H9 (cell line): ENCODE data around the gene NOS1AP. TPM values are rescaled to one million over a fixed set of nuclear protein-coding genes. Genes with fewer than 3 reads are reported as not detected.

Experiments
- DNase-seq: peaks from one replicate; pipeline ENCODE4 v3.0.0-alpha.2; 2017
- H2AFZ ChIP-seq: one replicate; pipeline ENCODE4 v1.6.1; 2013; ENCODE audit warnings: mild to moderate bottlenecking, low read length, control low read depth, moderate library complexity
- H2AK5ac ChIP-seq: 2 replicates; pipeline ENCODE4 v1.6.1; 2013; ENCODE audit warnings: low read length, control low read depth, mixed read lengths; ENCODE audit not compliant: insufficient read length
- H2BK120ac ChIP-seq: one replicate; pipeline ENCODE4 v1.6.1; 2013; ENCODE audit warnings: low read depth, mild to moderate bottlenecking, low read length, control low read depth, inconsistent platforms; ENCODE audit not compliant: poor library complexity, severe bottlenecking
- H2BK12ac ChIP-seq: 2 replicates; pipeline ENCODE4 v1.6.1; 2013; ENCODE audit warnings: low read length, control low read depth, mixed read lengths, low read depth; ENCODE audit not compliant: insufficient read length
- H2BK15ac ChIP-seq: 2 replicates; pipeline ENCODE4 v1.6.1; 2013; ENCODE audit warnings: low read depth, low read length, control low read depth
- H2BK20ac ChIP-seq: one replicate; pipeline ENCODE4 v1.6.1; 2013; ENCODE audit warnings: low read depth, mild to moderate bottlenecking, low read length, control low read depth, inconsistent platforms; ENCODE audit not compliant: poor library complexity, severe bottlenecking
- H2BK5ac ChIP-seq: 2 replicates; pipeline ENCODE4 v1.6.1; 2013; ENCODE audit warnings: low read length, control low read depth, mixed read lengths; ENCODE audit not compliant: insufficient read length
- H3K14ac ChIP-seq: 2 replicates; pipeline ENCODE4 v1.6.1; 2013; ENCODE audit warnings: low read length, control low read depth; ENCODE audit not compliant: insufficient read depth
- H3K18ac ChIP-seq: 2 replicates; pipeline ENCODE4 v1.6.1; 2013; ENCODE audit warnings: low read depth, mild to moderate bottlenecking, mixed read lengths, low read length, control low read depth; ENCODE audit not compliant: insufficient read length
- H3K23ac ChIP-seq: 2 replicates; pipeline ENCODE4 v1.6.1; 2013; ENCODE audit warnings: low read length, control low read depth, mixed read lengths, low read depth; ENCODE audit not compliant: insufficient read length
- H3K23me2 ChIP-seq: 2 replicates; pipeline ENCODE4 v1.6.1; 2013; ENCODE audit warnings: low read depth, mild to moderate bottlenecking, mixed read lengths, low read length, control low read depth; ENCODE audit not compliant: insufficient read length, poor library complexity, severe bottlenecking
- H3K27ac ChIP-seq: 2 replicates; pipeline ENCODE4 v1.5.1; 2013; ENCODE audit warnings: low read length, control low read depth, mixed read lengths, low read depth; ENCODE audit not compliant: insufficient read length
- H3K27me3 ChIP-seq: 2 replicates; pipeline ENCODE4 v1.6.1; 2013; ENCODE audit warnings: low read length, control low read depth, inconsistent platforms; ENCODE audit not compliant: insufficient read depth
- H3K4ac ChIP-seq: 2 replicates; pipeline ENCODE4 v1.6.1; 2013; ENCODE audit warnings: low read depth, mild to moderate bottlenecking, control low read depth, inconsistent platforms, low read length, moderate library complexity
- H3K4me1 ChIP-seq: 2 replicates; pipeline ENCODE4 v1.6.1; 2013; ENCODE audit warnings: low read length, control low read depth, inconsistent platforms; ENCODE audit not compliant: insufficient read depth
- H3K4me2 ChIP-seq: 2 replicates; pipeline ENCODE4 v1.6.1; 2013; ENCODE audit warnings: low read length, control low read depth, mixed read lengths; ENCODE audit not compliant: insufficient read length, insufficient read depth
- H3K56ac ChIP-seq: 2 replicates; pipeline ENCODE4 v1.6.1; 2013; ENCODE audit warnings: low read depth, mild to moderate bottlenecking, mixed read lengths, low read length, control low read depth; ENCODE audit not compliant: insufficient read length
- H3K79me1 ChIP-seq: 2 replicates; pipeline ENCODE4 v1.6.1; 2013; ENCODE audit warnings: low read depth, mild to moderate bottlenecking, moderate library complexity, low read length, control low read depth, inconsistent platforms; ENCODE audit not compliant: insufficient read depth, poor library complexity, severe bottlenecking
- H3K79me2 ChIP-seq: 2 replicates; pipeline ENCODE4 v1.6.1; 2013; ENCODE audit warnings: low read length, control low read depth, inconsistent platforms; ENCODE audit not compliant: insufficient read depth
- H3K9ac ChIP-seq: 2 replicates; pipeline ENCODE4 v1.6.1; 2013; ENCODE audit warnings: low read length, control low read depth, mixed read lengths; ENCODE audit not compliant: insufficient read length; ENCODE audit errors: extremely low read depth
- H3K9me3 ChIP-seq: one replicate; pipeline ENCODE4 v1.6.1; 2013; ENCODE audit warnings: low read depth, low read length, inconsistent platforms; ENCODE audit not compliant: control insufficient read depth
- H3T11ph ChIP-seq: one replicate; pipeline ENCODE4 v1.6.1; 2013; ENCODE audit warnings: mild to moderate bottlenecking, low read length, control low read depth, inconsistent platforms
- H4K20me1 ChIP-seq: one replicate; pipeline ENCODE4 v1.6.1; 2013; ENCODE audit not compliant: control insufficient read depth, insufficient read length, insufficient read depth
- H4K5ac ChIP-seq: 2 replicates; pipeline ENCODE4 v1.6.1; 2013; ENCODE audit warnings: low read depth, mild to moderate bottlenecking, mixed read lengths, low read length, control low read depth; ENCODE audit not compliant: insufficient read length
- H4K8ac ChIP-seq: replicated peaks from 2 replicates; pipeline ENCODE4 v1.6.1; 2013; ENCODE audit warnings: low read length, control low read depth, mixed read lengths, low read depth; ENCODE audit not compliant: insufficient read length
- H4K91ac ChIP-seq: 2 replicates; pipeline ENCODE4 v1.6.1; 2013; ENCODE audit warnings: low read depth, mild to moderate bottlenecking, moderate library complexity, mixed read lengths, low read length, control low read depth; ENCODE audit not compliant: insufficient read length
- H3K27ac Mint-ChIP-seq, 3 experiments: 2 replicates in 2 of 3; 3 replicates in 1 of 3; pipeline ENCODE4 v1.8.0; 2020 to 2021; ENCODE audit warnings: mixed read lengths in 3 of 3, mild to moderate bottlenecking in 1 of 3, moderate library complexity in 1 of 3
- H3K27me3 Mint-ChIP-seq: 2 replicates; pipeline ENCODE4 v1.8.0; 2021; ENCODE audit warnings: low read depth, mild to moderate bottlenecking, moderate library complexity, mixed read lengths
- H3K36me3 Mint-ChIP-seq, 3 experiments: 2 replicates in 2 of 3; 3 replicates in 1 of 3; pipeline ENCODE4 v1.8.0; 2020 to 2021; ENCODE audit warnings: low read depth in 3 of 3, mixed read lengths in 3 of 3; ENCODE audit not compliant: insufficient read depth in 1 of 3
- H3K4me1 Mint-ChIP-seq, 2 experiments: 2 replicates each; pipeline ENCODE4 v1.8.0; 2020; ENCODE audit warnings: mixed read lengths in 2 of 2
- H3K4me3 Mint-ChIP-seq, 2 experiments: 2 replicates in 1 of 2; 3 replicates in 1 of 2; pipeline ENCODE4 v1.8.0; 2020 to 2021; ENCODE audit warnings: mild to moderate bottlenecking in 2 of 2, mixed read lengths in 2 of 2, moderate library complexity in 1 of 2
- H3K9me3 Mint-ChIP-seq, 2 experiments: 2 replicates in 1 of 2; 3 replicates in 1 of 2; pipeline ENCODE4 v1.8.0; 2020; ENCODE audit warnings: mild to moderate bottlenecking in 2 of 2, mixed read lengths in 2 of 2, moderate library complexity in 1 of 2
- CTCF ChIP-seq: fragments of 200-600 bp; sonication (generic); conservative IDR thresholded peaks from 3 replicates; pipeline ENCODE4 v1.8.0; 2021; ENCODE audit warnings: antibody characterized with exemption, mild to moderate bottlenecking
- WGBS: extraction: QIAGEN DNeasy Blood & Tissue Kit; methylation state at CpG from one replicate; pipeline ENCODE4 v1.1.7; 2013; ENCODE audit warnings: missing lambda C conversion rate, low lambda C conversion rate, mixed read lengths; ENCODE audit not compliant: insufficient read length; ENCODE audit errors: extremely low coverage; 5-methylcytosine and 5-hydroxymethylcytosine counted together
- total RNA-seq: library from RNA; stranded (reverse); gene quantifications from 2 replicates; pipeline ENCODE4 v1.2.1, GENCODE V29; 2021

Gene NOS1AP
- total RNA-seq, 1 experiment from 2014 or later: 8.4 TPM

GRCh38 chr1:162130308-162130707 lies 60.8 kb downstream of the NOS1AP start:
- Histone ChIP-seq H3K9ac (no peak overlapping the region), H3K4me2 (no peak overlapping the region), H2BK120ac (no peak overlapping the region), H3K18ac (no peak overlapping the region), H4K8ac (no peak overlapping the region), H2BK5ac (no peak overlapping the region), H3K56ac (no peak overlapping the region), H4K91ac (no peak overlapping the region), H3K27ac (no peak overlapping the region), H3K79me2 (no peaks in the 10 kb centered on the region), H2AFZ (no peak overlapping the region), H3K14ac (no peak overlapping the region), H3K79me1 (no peaks in the 10 kb centered on the region), H4K5ac (no peak overlapping the region), H3K27me3 (no peaks in the 10 kb centered on the region), H2BK15ac (no peak overlapping the region), H3K4me1 (no peaks in the 10 kb centered on the region; the same call in 1 of the 2 replicates), H3T11ph (no peak overlapping the region), H3K9me3 (no peaks in the 10 kb centered on the region), H3K23me2 (no peaks in the 10 kb centered on the region), H2BK20ac (no peak overlapping the region), H3K23ac (no peak overlapping the region), H2BK12ac (no peak overlapping the region), H4K20me1 (peaks cover 3% of the 10 kb centered on the region), H3K4ac (no peak overlapping the region), H2AK5ac (no peak overlapping the region)
- no peaks in the 10 kb centered on the region for H3K27me3 Mint-ChIP-seq
- H3K4me3 Mint-ChIP-seq: no peak overlapping the region
- H3K4me1 Mint-ChIP-seq: peaks cover 10 to 13% of the 10 kb centered on the region in 2 experiments
- H3K27ac Mint-ChIP-seq: no peak overlapping the region
- peaks cover 0 to 4% of the 10 kb centered on the region in 2 experiments; a peak in 1 of 5 replicates for H3K9me3 Mint-ChIP-seq
- no peak for TF ChIP-seq CTCF
- no CpG with 5 or more reads among the region's 2 CpGs for WGBS
- H3K36me3 Mint-ChIP-seq: peaks cover 0 to 5% (median 1%) of the 10 kb centered on the region in 3 experiments; a peak in 2 of 7 replicates
- DNase-seq: no peak
